Measurements from ENCODE around the gene SSU72. TPM values are rescaled to one million over a fixed set of nuclear protein-coding genes. Genes with fewer than 3 reads are reported as not detected.

Gene SSU72
- total and polyA plus RNA-seq, 4 donors: 35.4 to 57.4 (median 44.3) TPM

- TF ChIP-seq CTCF (IDR thresholded peaks at IDR 0.05; ENCODE audit: low read depth, low read length, missing input control) (no peak), NR2F2 (IDR thresholded peaks at IDR 0.05) (no peak), RAD21 (IDR thresholded peaks at IDR 0.05) (no peak), TAF1 (conservative IDR thresholded peaks at IDR 0.05) (no peak)
Measured at GRCh38 chr1:1562556-1563195, 12.0 kb downstream of the SSU72 start (continued).

GRCh38 chr1:1561801-1562470, 12.7 kb downstream of the SSU72 start:
- no peak for DNase-seq (ENCODE audit: low spot score)
- Histone ChIP-seq H3K4me1 (ENCODE audit: control insufficient read depth in 4 of 4, insufficient read depth in 4 of 4, low read length in 3 of 4) (peaks cover 3 to 17% (median 12%) of the 10 kb centered on the region in 4 donors), H3K4me3 (ENCODE audit: low read depth in 1 of 3, low read length in 3 of 3) (no peak overlapping the region), H3K9ac (ENCODE audit: low read depth in 1 of 2, low read length in 2 of 2) (no peak overlapping the region), H3K36me3 (ENCODE audit: control insufficient read depth in 4 of 4, insufficient read depth in 3 of 4, low read depth in 1 of 4, low read length in 3 of 4) (peaks cover 20 to 29% (median 24%) of the 10 kb centered on the region in 4 donors), H3K27ac (ENCODE audit: low read depth in 1 of 2, low read length in 2 of 2) (no peak overlapping the region), H3K9me3 (ENCODE audit: control insufficient read depth in 4 of 4, low read length in 3 of 4) (no peaks in the 10 kb centered on the region), H3K27me3 (ENCODE audit: control insufficient read depth in 4 of 4, insufficient read depth in 4 of 4, low read length in 3 of 4) (no peaks in the 10 kb centered on the region)
- 94% methylated on average over 15 of the region's 15 CpGs for WGBS
- TF ChIP-seq NR2F2 (IDR thresholded peaks at IDR 0.05) (no peak), RAD21 (IDR thresholded peaks at IDR 0.05) (no peak), SP1 (IDR thresholded peaks at IDR 0.05) (no peak), HNF4G (IDR thresholded peaks at IDR 0.05) (no peak), FOXA2 (IDR thresholded peaks at IDR 0.05) (no peak), TAF1 (conservative IDR thresholded peaks at IDR 0.05) (no peak), FOXA1 (IDR thresholded peaks at IDR 0.05) (no peak), JUND (IDR thresholded peaks at IDR 0.05) (no peak)
- TF ChIP-seq, protein P1, sequence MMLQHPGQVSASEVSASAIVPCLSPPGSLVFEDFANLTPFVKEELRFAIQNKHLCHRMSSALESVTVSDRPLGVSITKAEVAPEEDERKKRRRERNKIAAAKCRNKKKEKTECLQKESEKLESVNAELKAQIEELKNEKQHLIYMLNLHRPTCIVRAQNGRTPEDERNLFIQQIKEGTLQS (IDR thresholded peaks at IDR 0.05): no peak
- TF ChIP-seq, protein P2, sequence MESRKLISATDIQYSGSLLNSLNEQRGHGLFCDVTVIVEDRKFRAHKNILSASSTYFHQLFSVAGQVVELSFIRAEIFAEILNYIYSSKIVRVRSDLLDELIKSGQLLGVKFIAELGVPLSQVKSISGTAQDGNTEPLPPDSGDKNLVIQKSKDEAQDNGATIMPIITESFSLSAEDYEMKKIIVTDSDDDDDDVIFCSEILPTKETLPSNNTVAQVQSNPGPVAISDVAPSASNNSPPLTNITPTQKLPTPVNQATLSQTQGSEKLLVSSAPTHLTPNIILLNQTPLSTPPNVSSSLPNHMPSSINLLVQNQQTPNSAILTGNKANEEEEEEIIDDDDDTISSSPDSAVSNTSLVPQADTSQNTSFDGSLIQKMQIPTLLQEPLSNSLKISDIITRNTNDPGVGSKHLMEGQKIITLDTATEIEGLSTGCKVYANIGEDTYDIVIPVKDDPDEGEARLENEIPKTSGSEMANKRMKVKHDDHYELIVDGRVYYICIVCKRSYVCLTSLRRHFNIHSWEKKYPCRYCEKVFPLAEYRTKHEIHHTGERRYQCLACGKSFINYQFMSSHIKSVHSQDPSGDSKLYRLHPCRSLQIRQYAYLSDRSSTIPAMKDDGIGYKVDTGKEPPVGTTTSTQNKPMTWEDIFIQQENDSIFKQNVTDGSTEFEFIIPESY (IDR thresholded peaks at IDR 0.05): no peak

DNA sequence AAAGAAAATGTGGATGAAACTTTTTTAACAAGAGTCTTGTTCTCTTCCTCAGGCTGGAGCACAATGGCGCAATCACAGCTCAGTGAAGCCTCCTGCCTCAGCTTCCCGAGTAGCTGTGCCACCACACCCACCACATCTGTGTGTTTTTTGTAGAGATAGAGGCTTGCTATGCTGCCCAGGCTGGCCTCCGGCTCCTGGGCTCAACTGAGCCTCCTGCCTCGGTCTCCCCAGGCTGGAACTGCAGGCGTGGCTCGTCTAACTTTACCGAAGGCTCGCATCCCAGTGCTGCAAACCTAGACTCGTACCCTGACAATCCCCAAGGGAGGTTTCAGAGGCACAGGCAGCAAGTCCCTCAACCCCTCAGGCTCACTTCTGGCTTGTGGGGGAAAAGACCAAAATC, 14.5 kb downstream of the SSU72 start:
- H3K9me3 ChIP-seq (ENCODE audit: control insufficient read depth in 4 of 4, low read length in 3 of 4): no peaks in the 10 kb centered on the region
- H3K4me3 ChIP-seq (ENCODE audit: low read depth in 1 of 3, low read length in 3 of 3): no peak overlapping the region
- DNase-seq (ENCODE audit: low spot score): no peak
- peaks cover 0 to 19% (median 12%) of the 10 kb centered on the region in 4 donors for H3K4me1 ChIP-seq (ENCODE audit: control insufficient read depth in 4 of 4, insufficient read depth in 4 of 4, low read length in 3 of 4)
- 94% methylated on average over 9 of the region's 9 CpGs for WGBS
- H3K36me3 ChIP-seq (ENCODE audit: control insufficient read depth in 4 of 4, insufficient read depth in 3 of 4, low read depth in 1 of 4, low read length in 3 of 4): peaks cover 20 to 24% (median 22%) of the 10 kb centered on the region in 4 donors
- H3K27me3 ChIP-seq (ENCODE audit: control insufficient read depth in 4 of 4, insufficient read depth in 4 of 4, low read length in 3 of 4): no peaks in the 10 kb centered on the region
- no peak overlapping the region for H3K9ac ChIP-seq (ENCODE audit: low read depth in 1 of 2, low read length in 2 of 2)
- H3K27ac ChIP-seq (ENCODE audit: low read depth in 1 of 2, low read length in 2 of 2): no peak overlapping the region
- TF ChIP-seq, protein P1 (IDR thresholded peaks at IDR 0.05): no peak
- TF ChIP-seq RAD21 (IDR thresholded peaks at IDR 0.05): no peak
- TF ChIP-seq, protein P2 (IDR thresholded peaks at IDR 0.05): no peak
- TF ChIP-seq YY1 (IDR thresholded peaks at IDR 0.05): no peak
- TF ChIP-seq EGR1 (IDR thresholded peaks at IDR 0.05; ENCODE audit: low read depth in 2 of 2): no peak
- no peak for TF ChIP-seq FOXA2 (IDR thresholded peaks at IDR 0.05)
- no peak for TF ChIP-seq CTCF (IDR thresholded peaks at IDR 0.05; ENCODE audit: low read depth, low read length, missing input control)
- TF ChIP-seq, protein P3, sequence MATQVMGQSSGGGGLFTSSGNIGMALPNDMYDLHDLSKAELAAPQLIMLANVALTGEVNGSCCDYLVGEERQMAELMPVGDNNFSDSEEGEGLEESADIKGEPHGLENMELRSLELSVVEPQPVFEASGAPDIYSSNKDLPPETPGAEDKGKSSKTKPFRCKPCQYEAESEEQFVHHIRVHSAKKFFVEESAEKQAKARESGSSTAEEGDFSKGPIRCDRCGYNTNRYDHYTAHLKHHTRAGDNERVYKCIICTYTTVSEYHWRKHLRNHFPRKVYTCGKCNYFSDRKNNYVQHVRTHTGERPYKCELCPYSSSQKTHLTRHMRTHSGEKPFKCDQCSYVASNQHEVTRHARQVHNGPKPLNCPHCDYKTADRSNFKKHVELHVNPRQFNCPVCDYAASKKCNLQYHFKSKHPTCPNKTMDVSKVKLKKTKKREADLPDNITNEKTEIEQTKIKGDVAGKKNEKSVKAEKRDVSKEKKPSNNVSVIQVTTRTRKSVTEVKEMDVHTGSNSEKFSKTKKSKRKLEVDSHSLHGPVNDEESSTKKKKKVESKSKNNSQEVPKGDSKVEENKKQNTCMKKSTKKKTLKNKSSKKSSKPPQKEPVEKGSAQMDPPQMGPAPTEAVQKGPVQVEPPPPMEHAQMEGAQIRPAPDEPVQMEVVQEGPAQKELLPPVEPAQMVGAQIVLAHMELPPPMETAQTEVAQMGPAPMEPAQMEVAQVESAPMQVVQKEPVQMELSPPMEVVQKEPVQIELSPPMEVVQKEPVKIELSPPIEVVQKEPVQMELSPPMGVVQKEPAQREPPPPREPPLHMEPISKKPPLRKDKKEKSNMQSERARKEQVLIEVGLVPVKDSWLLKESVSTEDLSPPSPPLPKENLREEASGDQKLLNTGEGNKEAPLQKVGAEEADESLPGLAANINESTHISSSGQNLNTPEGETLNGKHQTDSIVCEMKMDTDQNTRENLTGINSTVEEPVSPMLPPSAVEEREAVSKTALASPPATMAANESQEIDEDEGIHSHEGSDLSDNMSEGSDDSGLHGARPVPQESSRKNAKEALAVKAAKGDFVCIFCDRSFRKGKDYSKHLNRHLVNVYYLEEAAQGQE (IDR thresholded peaks at IDR 0.05): no peak
- TF ChIP-seq JUND (IDR thresholded peaks at IDR 0.05): no peak
- no peak for TF ChIP-seq FOXA1 (IDR thresholded peaks at IDR 0.05)
- no peak for TF ChIP-seq TAF1 (conservative IDR thresholded peaks at IDR 0.05)

All from liver (tissue), 9 donors.